HG02840 (cell line): ENCODE measurements around the gene STAB2.

Experiments
- ATAC-seq: cut with Tn5 transposase; IDR thresholded peaks from one replicate; pipeline ENCODE4 v1.9.1; 2021; ENCODE audit warnings: mild to moderate bottlenecking, moderate library complexity, moderate number of reproducible peaks; ENCODE audit not compliant: unreplicated experiment, low FRiP score

STAB2 gene

GRCh38 chr12:103773109-103773910 is 186.2 kb downstream of the STAB2 start:
- no peak for ATAC-seq

- no peak for ATAC-seq
Observed at GRCh38 chr12:103774977-103775560, 188.0 kb downstream of the STAB2 start.

- no peak for ATAC-seq
Observed at GRCh38 chr12:103778781-103779180, 191.7 kb downstream of the STAB2 start.

GRCh38 chr12:103779410-103780092 is 192.5 kb downstream of the STAB2 start:
- ATAC-seq: no peak

GRCh38 chr12:103780093-103780440 is 193.0 kb downstream of the STAB2 start:
- ATAC-seq: no peak

- ATAC-seq: no peak
Observed at GRCh38 chr12:103780992-103781391, 193.9 kb downstream of the STAB2 start.

- no peak for ATAC-seq
Observed at GRCh38 chr12:103782399-103782798, 195.3 kb downstream of the STAB2 start.

- ATAC-seq: no peak
Observed at GRCh38 chr12:103783744-103784664, 196.9 kb downstream of the STAB2 start.

- no peak for ATAC-seq
Observed at GRCh38 chr12:103785243-103786031, 198.4 kb downstream of the STAB2 start.

GRCh38 chr12:103786201-103786600 is 199.1 kb downstream of the STAB2 start:
- ATAC-seq: no peak

- ATAC-seq: no peak
Observed at GRCh38 chr12:103791350-103791920, 204.4 kb downstream of the STAB2 start.

GRCh38 chr12:103793046-103793445 is 206.0 kb downstream of the STAB2 start:
- no peak for ATAC-seq

- ATAC-seq: no peak
Observed at GRCh38 chr12:103793512-103794045, 206.5 kb downstream of the STAB2 start.

- no peak for ATAC-seq
Observed at GRCh38 chr12:103794309-103795213, 207.5 kb downstream of the STAB2 start.

- ATAC-seq: no peak
Observed at GRCh38 chr12:103798586-103798985, 211.5 kb downstream of the STAB2 start.

- no peak for ATAC-seq
Observed at GRCh38 chr12:103799504-103799856, 212.4 kb downstream of the STAB2 start.

GRCh38 chr12:103799857-103800771 is 213.0 kb downstream of the STAB2 start:
- no peak for ATAC-seq
